Measurements from ENCODE around the gene CDC42BPB.

Gene CDC42BPB

DNA sequence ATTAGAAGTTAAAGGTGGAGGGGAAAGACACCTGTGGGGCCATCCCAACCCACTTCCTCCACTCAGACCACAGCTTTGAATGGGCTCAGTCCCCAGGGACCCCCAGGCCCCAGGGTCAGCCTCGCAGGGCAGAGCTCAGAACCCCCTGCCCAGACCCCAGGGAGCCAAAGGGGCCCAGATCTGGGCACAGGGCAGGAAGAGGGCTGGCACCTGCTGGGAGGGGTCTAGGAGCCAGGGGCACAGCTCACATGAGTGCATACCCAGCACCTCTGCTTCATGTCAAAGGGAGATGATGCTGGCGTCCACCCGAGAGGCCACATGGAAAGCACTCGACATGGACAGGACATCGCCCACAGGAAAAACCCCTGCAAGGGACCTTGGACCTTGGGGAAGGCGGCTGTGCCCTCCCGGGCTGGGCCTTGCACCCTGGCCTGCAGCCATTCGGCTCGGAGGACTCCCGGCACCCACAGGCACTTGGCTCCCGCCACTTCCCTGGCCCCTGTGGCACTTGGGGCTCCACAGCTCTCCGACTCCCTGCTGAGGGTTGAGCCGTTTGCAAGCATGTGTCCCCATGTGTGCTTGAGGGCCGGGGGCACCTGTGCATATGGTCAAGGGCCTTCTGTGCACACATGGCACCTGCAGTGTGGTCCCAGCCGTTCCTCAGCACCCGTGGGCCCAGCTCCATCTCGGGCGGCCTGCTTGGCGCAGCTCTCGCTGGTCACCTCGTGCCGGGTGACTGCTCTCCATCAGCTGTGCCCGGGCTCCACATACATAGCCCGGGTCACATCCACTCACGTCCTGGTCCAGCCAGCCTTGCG is 142.7 kb downstream of the CDC42BPB start:
- TF ChIP-seq CTCF (IDR thresholded peaks at IDR 0.05; ENCODE audit: extremely low read depth, missing control alignments) = no peak
- no peak for DNase-seq (ENCODE audit: low spot score)

- no peak for TF ChIP-seq CTCF (IDR thresholded peaks at IDR 0.05; ENCODE audit: extremely low read depth, missing control alignments)
- DNase-seq (ENCODE audit: low spot score) = peak; percentile 24
Observed at GRCh38 chr14:102913341-102914211, 143.8 kb downstream of the CDC42BPB start.

DNA sequence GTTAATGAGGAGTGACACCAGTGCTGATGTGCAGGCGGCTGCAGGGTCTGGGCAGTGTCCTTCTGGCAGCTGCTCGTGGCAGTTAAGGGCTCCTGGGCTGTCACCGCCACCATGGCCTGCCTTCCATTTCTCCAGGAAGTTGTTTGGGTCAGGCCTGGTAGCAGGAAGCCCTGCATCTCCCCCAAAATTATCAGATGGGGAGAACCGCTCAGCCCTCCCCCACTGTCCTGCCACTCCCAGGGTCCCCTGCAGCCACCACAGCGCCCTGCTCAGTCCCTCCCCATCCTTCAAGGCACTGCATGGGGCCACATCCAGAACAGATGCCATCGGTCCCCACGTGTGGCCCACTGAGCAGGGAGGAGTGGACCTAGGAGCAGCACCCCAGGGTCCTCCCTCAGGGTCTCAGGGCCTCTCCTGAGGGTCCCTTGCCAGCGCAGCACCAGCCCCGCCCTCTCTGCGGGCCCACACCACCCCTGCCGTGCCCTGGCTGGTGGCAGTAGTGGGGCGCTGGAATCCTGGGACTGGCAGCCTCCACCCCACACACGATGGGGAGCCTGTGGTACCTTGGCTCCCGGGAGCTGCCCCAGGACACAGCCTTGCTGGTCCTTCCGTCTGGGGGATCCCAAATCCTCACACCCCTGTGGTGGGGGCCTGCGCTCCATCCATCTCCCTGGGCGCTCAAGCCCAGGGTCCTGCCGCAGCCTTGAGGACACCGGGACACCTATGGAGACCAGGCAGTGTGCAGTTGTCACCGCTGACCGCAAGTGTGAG is 145.2 kb downstream of the CDC42BPB start:
- TF ChIP-seq CTCF (IDR thresholded peaks at IDR 0.05; ENCODE audit: extremely low read depth, missing control alignments) = no peak
- peak; percentile 11 for DNase-seq (ENCODE audit: low spot score)

DNA sequence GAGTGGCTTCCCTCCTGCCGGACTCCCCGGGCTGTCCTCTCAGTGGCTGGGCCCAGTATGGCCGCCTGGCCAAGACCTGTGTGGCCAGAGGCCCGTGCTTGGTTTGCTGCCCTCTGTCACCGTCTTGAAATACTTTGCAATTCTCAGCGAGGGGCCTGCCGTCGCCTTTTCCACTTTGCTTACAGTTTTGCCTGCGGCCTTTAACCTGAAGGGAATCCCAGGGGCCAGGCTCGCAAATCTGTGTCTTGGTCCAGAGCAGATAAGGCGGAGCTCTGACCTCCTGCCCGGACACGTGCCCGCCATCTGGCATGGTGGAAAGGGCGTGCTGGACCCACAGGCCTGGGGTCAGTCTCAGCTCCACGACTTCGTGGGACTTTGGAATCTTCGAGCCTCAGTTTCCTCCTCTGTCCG is 145.8 kb downstream of the CDC42BPB start:
- no peak for TF ChIP-seq CTCF (IDR thresholded peaks at IDR 0.05; ENCODE audit: extremely low read depth, missing control alignments)
- DNase-seq (ENCODE audit: low spot score) = no peak

DNA sequence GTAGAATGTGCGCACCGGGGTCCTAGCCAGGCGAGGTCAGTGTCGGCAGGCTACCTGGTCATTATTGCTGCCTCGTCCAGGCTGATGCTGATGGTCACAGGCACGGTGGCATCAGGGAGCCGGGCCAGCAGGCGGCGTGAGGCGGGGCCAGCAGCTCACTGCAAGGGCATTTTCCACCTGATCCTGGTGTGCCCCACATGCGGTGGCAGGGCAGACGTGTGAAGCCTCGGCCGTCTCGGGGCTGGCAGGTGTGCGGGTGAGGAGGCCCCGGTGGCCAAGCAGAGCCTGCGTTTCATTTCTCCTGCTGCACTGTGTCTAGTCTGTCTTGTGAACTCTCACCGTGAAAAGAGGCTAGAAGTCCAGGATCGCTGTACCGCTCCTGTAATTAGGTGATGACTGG is 146.9 kb downstream of the CDC42BPB start:
- DNase-seq (ENCODE audit: low spot score) = peak; percentile 32
- TF ChIP-seq CTCF (IDR thresholded peaks at IDR 0.05; ENCODE audit: extremely low read depth, missing control alignments) = no peak

GRCh38 chr14:102909911-102910310 is 147.4 kb downstream of the CDC42BPB start:
- TF ChIP-seq CTCF (IDR thresholded peaks at IDR 0.05; ENCODE audit: extremely low read depth, missing control alignments) = no peak
- DNase-seq (ENCODE audit: low spot score) = no peak
